Dendritic cell treated with granulocyte-macrophage colony-stimulating factor and Interleukin-4, amounts not matched to agents 40 ng/mL and 50 ng/mL, for 4 days (primary cell): ENCODE results near the gene ANKRD31.
"Not testable (repeated sequence)": the region's sequence is repeated elsewhere in the genome, so short reads cannot be mapped to it uniquely, and the experiment has no call there.

Experiments used
- H3K27ac Mint-ChIP-seq: one replicate; pipeline ENCODE4 v1.8.0; 2022; ENCODE audit warnings: mild to moderate bottlenecking, mixed read lengths
- H3K27me3 Mint-ChIP-seq: one replicate; pipeline ENCODE4 v1.8.0; 2022; ENCODE audit warnings: mild to moderate bottlenecking, mixed read lengths
- H3K36me3 Mint-ChIP-seq: one replicate; pipeline ENCODE4 v1.8.0; 2022; ENCODE audit warnings: low read depth, mixed read lengths
- H3K4me1 Mint-ChIP-seq: one replicate; pipeline ENCODE4 v1.8.0; 2022; ENCODE audit warnings: low read depth, mixed read lengths
- H3K4me3 Mint-ChIP-seq: one replicate; pipeline ENCODE4 v1.8.0; 2022; ENCODE audit warnings: mild to moderate bottlenecking, moderate library complexity, mixed read lengths
- H3K9me3 Mint-ChIP-seq: one replicate; pipeline ENCODE4 v1.8.0; 2022; ENCODE audit warnings: mixed read lengths
- intact Hi-C: fragments of 100-400 bp; cut with micrococcal nuclease; formaldehyde crosslinking; loops from one replicate; pipeline ENCODE4 v1.15.0; 2022

ANKRD31 gene, protein sequence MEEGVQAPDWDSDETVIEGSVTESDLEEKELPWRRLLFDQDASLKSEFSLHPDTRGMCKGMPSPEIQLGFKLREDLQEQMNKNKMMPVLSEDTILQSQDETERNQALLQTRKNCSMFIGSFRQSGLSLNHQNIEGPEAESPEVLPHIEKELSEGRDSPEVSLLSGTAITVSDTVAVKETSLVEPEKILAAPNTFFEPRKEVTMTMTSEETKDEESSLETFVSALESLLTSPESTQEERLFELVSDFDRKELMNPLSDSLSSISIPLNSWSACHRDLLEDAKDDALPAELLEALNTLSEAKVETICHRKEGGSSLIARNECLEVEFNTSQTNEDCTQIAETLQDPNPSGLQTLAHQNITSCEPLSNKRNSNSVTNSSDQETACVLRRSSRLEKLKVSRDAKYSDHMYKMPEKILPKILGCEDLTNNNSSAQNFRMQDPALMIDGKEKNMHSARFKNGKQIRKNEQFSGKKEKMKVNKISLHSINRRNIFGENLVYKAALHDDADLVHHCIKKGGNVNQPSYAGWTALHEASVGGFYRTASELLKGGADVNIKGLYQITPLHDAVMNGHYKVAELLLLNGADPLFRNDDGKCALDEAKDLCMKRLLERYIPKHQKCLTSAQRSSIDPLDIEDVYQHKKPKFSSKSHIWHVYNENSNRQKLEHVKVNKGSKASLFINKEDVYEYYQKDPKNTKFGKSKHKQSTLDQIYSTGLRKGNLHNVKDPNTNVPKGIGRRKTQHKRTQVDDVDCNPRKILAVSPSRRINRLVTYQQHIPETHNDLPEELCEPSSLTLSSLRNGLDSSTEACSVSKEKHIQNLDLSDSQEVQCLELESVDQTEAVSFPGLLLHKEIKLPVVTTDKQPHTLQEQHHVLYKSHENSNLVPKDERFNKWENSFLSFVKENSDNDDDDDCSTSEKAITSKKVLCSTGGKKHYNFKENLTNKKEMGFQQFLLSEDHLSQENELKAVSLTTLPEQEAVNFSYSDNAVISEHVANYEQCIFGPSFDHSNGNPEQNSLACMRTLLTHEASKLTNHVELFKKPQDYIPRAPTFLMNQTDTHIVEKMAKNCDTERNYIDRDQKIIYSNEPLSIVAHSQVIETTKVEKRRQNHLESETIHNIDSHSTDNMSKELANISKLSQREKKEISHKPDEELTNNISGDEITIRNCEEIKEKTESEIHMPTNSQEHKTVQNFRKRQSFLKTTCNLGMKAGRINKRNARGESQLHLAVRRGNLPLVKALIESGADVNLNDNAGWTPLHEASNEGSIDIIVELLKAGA (N-terminal part only)

DNA sequence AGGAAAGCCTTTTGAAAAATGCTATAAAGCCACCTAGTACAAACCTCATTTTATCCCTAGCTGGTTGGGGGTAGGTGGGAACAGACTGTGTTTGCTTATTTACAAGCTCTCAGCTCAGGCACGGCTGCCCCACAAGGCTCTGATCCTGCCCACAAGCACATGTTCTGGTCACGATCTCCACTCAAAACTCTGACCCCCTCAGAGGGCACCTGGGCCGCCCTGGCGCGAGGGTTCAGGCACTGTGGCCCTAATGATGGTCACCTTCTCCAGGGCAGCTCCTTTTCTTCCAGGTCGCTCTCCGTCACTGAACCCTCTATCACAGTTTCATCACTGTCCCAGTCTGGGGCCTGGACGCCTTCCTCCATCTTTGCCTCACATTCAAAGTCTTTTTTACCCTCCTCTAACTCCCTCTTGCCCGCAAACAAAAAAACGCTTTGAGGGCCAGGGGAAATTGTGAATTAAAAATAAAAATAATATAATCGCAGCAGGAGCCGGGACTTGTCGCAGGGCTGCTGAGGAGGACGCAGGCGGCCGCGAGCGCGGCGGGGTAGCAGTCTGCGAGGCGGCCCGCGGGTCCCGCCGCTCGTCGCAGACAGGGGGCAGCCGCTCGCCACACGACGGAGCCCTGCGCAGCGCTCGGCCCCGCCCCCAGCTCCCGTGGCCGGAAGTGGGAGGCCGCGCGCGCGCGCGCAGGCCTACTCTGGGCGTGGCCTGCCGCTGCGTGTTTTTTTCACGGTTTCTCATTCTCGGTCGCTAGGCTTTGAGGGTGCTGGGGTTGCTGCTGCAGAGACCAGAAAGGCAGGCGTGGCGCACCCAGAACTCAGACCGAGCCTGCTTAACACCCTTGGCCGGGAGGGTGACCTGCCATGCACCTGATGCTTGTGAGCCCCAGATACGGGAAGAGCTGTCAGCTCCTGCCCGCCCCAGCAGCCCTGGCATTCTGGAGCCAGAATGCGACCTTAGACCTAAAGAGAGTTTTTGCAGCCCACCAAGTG is at the start of gene ANKRD31:
TSS of gene ANKRD31 (minus strand) at position 557 of the 995 bp plus-strand sequence. CDS start at position 365, 192 bp downstream.
- no peaks in the 10 kb centered on the region for H3K9me3 Mint-ChIP-seq

DNA sequence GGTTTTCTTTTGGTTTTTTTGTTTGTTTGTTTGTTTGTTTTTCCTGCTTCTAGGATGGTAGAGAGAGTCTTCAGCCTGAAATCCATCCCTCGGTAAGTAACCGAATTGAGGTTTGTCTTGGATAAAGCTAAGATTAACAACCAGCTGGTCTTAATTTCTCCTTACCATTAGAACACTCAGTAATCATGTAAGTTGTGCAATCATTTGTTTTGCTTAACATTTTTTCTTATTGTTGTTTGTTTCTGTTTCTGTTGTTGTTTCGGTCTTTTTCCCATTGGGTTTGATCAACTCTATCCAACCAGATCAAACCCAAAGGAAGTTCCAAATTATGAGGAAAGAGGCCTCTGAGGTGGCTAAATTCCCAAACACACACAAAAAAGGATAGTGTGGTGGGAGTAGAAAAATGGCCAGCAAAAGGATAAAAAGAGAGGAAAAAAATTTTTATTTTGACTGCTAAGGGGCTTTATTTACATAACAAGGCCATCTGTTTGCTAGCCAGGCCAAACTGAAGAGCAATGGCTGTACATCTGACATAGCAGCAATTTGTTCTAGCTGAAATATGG is 49.6 kb upstream of the ANKRD31 start:
- Mint-ChIP-seq H3K36me3 (no peaks in the 10 kb centered on the region), H3K27me3 (peaks cover 2% of the 10 kb centered on the region), H3K4me1 (no peaks in the 10 kb centered on the region), H3K27ac (no peak overlapping the region), H3K9me3 (peaks cover 4% of the 10 kb centered on the region), H3K4me3 (no peak overlapping the region)
- intact Hi-C loops, result no loop called here

More for the DNA sequence above, at the start of gene ANKRD31:
- H3K27me3 Mint-ChIP-seq, result peaks cover 5% of the 10 kb centered on the region
- H3K4me3 Mint-ChIP-seq, result peak within 1 kb of the TSS; percentile 90
- intact Hi-C loops, result loop anchor here (1.0 to 5.0 kb wide), 2 partner anchors 100 to 446 kb away; no protein-coding TSS in a partner anchor
- H3K4me1 Mint-ChIP-seq, result peaks cover 5% of the 10 kb centered on the region
- peak within 1 kb of the TSS; percentile 75 for H3K27ac Mint-ChIP-seq
- H3K36me3 Mint-ChIP-seq, result no peaks in the 10 kb centered on the region

DNA sequence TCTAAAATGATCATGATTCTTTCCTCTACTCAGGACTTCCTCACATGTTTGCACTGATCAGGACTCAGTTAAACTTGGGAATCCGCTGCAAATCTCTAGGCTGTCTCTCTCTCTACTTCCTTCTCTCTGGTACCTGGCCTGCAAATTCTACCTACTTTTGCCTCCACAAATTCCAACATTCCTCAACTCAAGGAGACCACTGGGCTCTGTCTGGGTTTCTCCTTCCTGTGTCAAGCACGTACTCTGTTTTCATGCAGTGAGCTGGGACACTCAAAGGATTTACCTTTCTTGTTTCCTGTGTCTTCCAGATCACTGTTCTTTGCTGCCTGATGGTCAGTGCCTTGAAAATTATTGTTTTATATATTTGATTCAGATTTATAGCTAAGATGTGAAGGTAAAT is 45.9 kb upstream of the ANKRD31 start:
- H3K4me1 Mint-ChIP-seq, result no peaks in the 10 kb centered on the region
- no peaks in the 10 kb centered on the region for H3K36me3 Mint-ChIP-seq
- H3K27me3 Mint-ChIP-seq, result no peaks in the 10 kb centered on the region
- no peaks in the 10 kb centered on the region for H3K9me3 Mint-ChIP-seq
- intact Hi-C loops, result no loop called here
- H3K27ac Mint-ChIP-seq, result no peak overlapping the region
- H3K4me3 Mint-ChIP-seq, result no peak overlapping the region

DNA sequence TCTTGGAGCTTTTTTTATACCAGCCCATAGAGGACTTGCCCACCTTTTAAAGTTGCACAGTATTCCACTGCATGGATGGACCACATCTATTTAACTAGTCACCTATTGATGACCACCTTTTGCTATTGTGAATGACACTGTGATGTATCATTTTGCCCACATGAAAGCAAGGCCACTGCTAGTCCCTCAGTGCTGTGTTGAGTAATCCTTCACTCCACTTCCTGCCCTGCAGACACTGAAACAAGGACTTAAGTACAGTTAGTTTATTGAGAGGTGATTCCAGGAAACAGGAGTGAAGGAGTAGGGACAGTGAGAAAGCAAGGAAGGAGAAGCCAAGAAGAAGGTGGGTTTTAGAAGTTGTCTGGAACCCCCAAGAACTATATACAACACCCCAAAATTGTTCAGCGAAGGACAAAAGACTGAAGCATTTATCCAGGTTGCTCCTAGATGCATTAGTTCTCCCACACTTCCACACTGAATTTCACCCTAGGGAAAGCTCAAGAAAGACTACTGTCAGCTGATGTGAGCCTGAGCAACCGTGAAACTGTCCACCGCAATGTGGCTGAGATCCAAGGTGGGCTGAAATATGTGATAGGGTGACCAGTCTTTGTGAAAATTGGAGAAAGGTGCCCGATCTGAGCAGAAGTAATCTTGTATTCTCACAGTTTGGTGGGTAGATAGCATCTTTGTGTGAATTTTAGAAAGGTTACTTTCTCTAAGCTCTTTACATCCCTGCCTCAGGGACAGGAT is 45.2 kb upstream of the ANKRD31 start:
- intact Hi-C loops, result no loop called here
- no peak overlapping the region for H3K27ac Mint-ChIP-seq
- H3K9me3 Mint-ChIP-seq, result no peaks in the 10 kb centered on the region
- H3K4me1 Mint-ChIP-seq, result no peaks in the 10 kb centered on the region
- no peak overlapping the region for H3K4me3 Mint-ChIP-seq
- no peaks in the 10 kb centered on the region for H3K27me3 Mint-ChIP-seq
- H3K36me3 Mint-ChIP-seq, result no peaks in the 10 kb centered on the region

DNA sequence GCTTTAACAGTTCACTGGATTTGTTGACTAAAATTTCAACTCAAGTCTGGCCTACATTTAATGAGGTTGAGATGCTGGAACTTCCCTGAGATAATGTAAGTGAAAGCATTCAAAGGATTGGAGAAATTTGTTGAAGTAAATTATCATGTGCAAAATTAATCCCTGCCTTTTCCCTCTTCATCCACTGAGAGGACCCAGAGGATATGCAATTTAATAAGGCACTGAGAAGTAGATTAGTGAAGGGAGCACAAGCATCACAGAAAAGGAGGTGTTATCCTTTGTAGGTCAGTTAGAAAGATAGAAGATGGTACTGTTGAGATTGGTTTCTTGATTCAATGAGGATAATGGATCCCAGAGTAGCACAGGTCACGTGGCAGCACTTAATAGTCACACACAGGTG is 42.6 kb upstream of the ANKRD31 start:
- no peaks in the 10 kb centered on the region for H3K4me1 Mint-ChIP-seq
- H3K27ac Mint-ChIP-seq, result no peak overlapping the region
- H3K27me3 Mint-ChIP-seq, result no peaks in the 10 kb centered on the region
- H3K36me3 Mint-ChIP-seq, result no peaks in the 10 kb centered on the region
- intact Hi-C loops, result no loop called here
- H3K9me3 Mint-ChIP-seq, result no peaks in the 10 kb centered on the region
- H3K4me3 Mint-ChIP-seq, result no peak overlapping the region

DNA sequence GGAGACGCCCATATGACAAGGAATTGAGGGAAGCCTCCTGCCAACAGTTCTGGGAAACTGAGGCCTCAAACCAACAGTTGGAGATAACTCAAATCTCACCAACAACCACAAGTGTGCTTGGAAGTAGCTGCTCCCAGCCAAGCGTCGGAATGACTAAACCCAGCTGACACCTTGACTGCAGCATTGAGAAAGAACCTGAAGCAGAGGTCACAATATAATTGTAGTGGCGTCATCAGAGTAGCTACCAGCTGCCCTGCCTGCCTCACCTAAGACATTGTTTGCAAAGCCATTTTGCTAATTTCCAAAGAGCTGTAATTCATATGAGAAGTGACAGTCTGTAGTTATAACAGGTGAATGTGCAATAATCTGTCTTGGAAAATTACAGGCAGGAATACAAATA is 40.8 kb upstream of the ANKRD31 start:
- intact Hi-C loops, result no loop called here
- no peak overlapping the region for H3K27ac Mint-ChIP-seq
- peaks cover 10% of the 10 kb centered on the region for H3K9me3 Mint-ChIP-seq
- no peak overlapping the region for H3K4me3 Mint-ChIP-seq
- H3K36me3 Mint-ChIP-seq, result no peaks in the 10 kb centered on the region
- no peaks in the 10 kb centered on the region for H3K4me1 Mint-ChIP-seq
- no peaks in the 10 kb centered on the region for H3K27me3 Mint-ChIP-seq

DNA sequence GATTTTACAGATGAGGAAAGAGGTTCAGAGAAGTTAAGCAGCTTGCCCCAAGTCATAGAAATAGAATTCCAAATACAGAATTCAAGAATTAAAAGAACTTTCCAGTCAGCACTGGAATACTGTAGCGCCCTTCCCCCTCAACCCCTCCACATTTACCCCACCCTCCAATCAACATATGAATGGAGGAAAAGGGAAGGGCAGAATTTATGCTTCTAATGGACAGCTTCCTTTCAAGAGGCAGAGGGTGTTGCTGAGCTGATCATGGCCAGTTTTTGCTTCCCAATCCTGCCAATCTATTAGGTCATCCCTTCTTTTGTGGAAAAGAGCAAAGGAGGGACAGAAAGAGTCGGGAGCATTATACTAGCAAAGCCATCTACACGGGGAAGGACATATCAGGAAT is 39.1 kb upstream of the ANKRD31 start:
- intact Hi-C loops, result no loop called here
- peaks cover 11% of the 10 kb centered on the region for H3K9me3 Mint-ChIP-seq
- H3K27me3 Mint-ChIP-seq, result no peaks in the 10 kb centered on the region

DNA sequence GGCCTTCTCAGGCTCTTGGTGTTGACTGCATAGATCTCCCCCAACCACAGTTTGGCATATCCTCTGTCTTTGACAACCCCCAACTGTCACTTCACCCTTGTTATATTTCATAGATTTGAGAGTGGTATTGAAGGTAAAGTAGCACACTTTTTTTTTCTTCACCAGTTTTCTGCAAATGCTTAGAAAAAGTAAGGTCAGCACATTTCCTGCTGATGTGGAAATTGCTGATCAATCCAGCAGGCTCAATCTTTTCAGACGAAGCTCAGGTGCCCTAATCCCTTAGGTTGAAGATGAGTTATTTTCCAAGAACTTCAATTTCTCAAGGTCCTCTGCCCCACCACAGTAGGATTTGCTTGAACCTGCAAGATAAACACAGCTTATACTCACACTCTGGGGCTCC is 38.5 kb upstream of the ANKRD31 start:
- no peaks in the 10 kb centered on the region for H3K36me3 Mint-ChIP-seq
- H3K27me3 Mint-ChIP-seq, result no peaks in the 10 kb centered on the region
- no peak overlapping the region for H3K27ac Mint-ChIP-seq
- intact Hi-C loops, result no loop called here
- H3K9me3 Mint-ChIP-seq, result peaks cover 11% of the 10 kb centered on the region
- no peaks in the 10 kb centered on the region for H3K4me1 Mint-ChIP-seq
- H3K4me3 Mint-ChIP-seq, result no peak overlapping the region

More for the DNA sequence above, 39.1 kb upstream of the ANKRD31 start:
- no peaks in the 10 kb centered on the region for H3K4me1 Mint-ChIP-seq
- H3K27ac Mint-ChIP-seq, result no peak overlapping the region
- no peak overlapping the region for H3K4me3 Mint-ChIP-seq
- H3K36me3 Mint-ChIP-seq, result no peaks in the 10 kb centered on the region

DNA sequence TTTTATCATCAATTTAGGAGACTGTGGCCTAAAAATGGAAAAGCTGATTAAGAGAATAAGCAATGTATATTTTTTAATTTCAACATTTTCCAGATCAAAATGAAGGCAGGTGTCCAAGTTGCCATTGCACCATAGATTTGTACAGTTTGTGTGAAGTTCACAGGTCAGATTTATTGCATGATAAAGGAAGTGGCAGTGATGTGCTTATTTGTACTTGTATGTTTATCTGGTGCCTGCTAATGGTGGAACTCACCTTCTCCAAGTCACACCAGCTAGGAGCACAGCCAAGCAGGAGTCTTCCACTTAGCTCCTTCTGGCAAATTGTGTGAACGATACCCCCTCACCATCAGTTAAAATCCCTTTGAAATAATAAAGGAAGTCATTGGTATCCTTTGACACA is 37.8 kb upstream of the ANKRD31 start:
- no peak overlapping the region for H3K4me3 Mint-ChIP-seq
- H3K4me1 Mint-ChIP-seq, result no peaks in the 10 kb centered on the region
- H3K27me3 Mint-ChIP-seq, result no peaks in the 10 kb centered on the region
- no peaks in the 10 kb centered on the region for H3K36me3 Mint-ChIP-seq
- H3K27ac Mint-ChIP-seq, result no peak overlapping the region
- H3K9me3 Mint-ChIP-seq, result peaks cover 15% of the 10 kb centered on the region
- intact Hi-C loops, result no loop called here

DNA sequence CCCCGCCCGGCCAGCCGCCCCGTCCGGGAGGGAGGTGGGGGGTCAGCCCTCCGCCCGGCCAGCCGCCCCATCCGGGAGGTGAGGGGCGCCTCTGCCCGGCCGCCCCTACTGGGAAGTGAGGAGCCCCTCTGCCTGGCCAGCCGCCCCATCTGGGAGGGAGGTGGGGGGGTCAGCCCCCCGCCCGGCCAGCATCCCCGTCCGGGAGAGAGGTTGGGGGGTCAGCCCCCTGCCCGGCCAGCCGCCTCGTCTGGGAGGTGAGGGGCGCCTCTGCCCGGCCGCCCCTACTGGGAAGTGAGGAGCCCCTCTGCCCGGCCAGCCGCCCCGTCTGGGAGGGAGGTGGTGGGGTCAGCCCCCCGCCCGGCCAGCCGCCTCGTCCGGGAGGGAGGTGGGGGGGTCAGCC is 33.9 kb upstream of the ANKRD31 start:
- H3K36me3 Mint-ChIP-seq, H3K4me3 Mint-ChIP-seq, H3K4me1 Mint-ChIP-seq, H3K27ac Mint-ChIP-seq, intact Hi-C loops, H3K27me3 Mint-ChIP-seq: not testable (repeated sequence)
- H3K9me3 Mint-ChIP-seq, result peaks cover 20% of the 10 kb centered on the region

DNA sequence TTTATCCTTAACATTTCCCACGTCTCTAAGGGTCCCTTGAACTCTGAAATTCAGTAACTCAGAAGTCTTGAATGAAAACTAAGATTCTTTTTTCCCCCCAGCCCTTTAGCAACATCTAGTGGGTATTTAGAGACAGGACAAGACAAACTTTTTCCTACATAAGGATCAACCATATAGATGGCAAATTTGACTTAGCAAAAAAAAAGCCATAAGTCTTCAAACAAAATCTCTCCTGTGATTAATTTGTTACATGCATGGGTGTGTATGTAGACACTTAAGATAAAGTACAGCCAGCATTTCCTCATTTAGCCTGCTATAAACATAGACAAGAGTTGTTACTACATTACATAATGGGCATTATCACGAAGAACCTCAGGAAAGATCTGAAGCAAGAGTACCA is 29.1 kb upstream of the ANKRD31 start:
- intact Hi-C loops, result no loop called here
- no peak overlapping the region for H3K27ac Mint-ChIP-seq
- H3K9me3 Mint-ChIP-seq, result peaks cover 9% of the 10 kb centered on the region
- peaks cover 6% of the 10 kb centered on the region for H3K27me3 Mint-ChIP-seq
- H3K36me3 Mint-ChIP-seq, result no peaks in the 10 kb centered on the region
- no peak overlapping the region for H3K4me3 Mint-ChIP-seq
- H3K4me1 Mint-ChIP-seq, result no peaks in the 10 kb centered on the region

DNA sequence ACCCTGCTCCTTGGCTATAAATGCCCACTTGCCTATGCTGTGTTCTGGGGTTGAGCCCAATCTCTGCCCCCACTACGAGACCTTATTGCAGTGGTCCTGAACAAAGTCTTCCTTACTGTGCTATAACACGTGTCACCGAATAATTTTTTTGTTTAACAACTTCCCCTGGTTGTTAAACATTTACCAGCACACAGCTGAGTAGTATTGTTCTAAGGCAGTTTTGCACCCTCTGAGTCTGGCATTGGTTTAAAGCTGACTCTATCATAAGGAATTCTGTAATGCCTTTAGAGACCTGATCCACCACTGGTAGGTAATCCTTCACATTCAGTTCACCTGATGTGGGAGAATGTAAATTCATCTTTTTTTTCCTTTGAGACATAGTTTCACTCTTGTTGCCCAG is 25.6 kb upstream of the ANKRD31 start:
- no peaks in the 10 kb centered on the region for H3K9me3 Mint-ChIP-seq
- intact Hi-C loops, result no loop called here
- no peaks in the 10 kb centered on the region for H3K36me3 Mint-ChIP-seq
- no peaks in the 10 kb centered on the region for H3K4me1 Mint-ChIP-seq
- H3K27ac Mint-ChIP-seq, result no peak overlapping the region
- H3K27me3 Mint-ChIP-seq, result peaks cover 6% of the 10 kb centered on the region
- no peak overlapping the region for H3K4me3 Mint-ChIP-seq
